ENCODE results near the gene TICAM1. TPM values are rescaled to one million over a fixed set of nuclear protein-coding genes. Genes with fewer than 3 reads are reported as not detected.

The TICAM1 gene
- total and polyA plus RNA-seq, 4 donors, result 2.1 to 8.6 (median 5.5) TPM

DNA sequence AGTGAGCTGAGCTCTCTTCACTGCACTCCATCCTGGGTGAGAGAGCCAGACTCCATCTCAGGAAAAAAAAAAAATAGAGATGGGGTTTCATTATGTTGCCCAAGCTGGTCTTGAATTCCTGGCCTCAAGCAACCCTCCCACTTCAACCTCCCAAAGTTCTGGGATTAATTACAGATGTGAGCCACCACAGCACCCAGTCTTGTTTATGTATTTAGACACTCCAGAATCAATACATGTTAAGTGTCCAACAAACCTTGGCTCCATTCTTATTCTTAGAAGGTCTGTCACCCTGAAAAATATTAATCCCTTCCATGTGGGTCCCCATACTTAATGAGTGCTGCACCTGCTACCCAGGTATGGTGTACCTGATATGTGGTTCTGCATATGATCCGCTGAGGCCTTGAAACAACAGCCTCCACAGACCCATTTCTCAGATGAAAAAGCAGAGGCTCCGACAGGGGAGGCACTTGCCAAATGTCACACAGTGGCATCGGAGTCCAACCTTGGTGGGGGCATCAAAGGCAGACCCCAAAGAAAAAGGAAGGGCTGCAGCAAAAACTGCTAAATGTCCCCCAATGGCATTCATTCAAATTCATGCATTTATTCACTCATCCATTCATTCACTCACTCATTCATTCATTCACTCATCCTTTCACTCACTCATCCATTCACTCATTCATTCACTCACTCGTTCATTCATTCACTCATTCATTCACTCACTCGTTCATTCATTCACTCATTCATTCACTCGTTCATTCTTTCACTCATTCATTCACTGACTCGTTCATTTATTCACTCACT lies 16.7 kb downstream of the TICAM1 start:
- TF ChIP-seq EGR1 (IDR thresholded peaks at IDR 0.05; ENCODE audit: low read depth in 2 of 2) (no peak), NR2F2 (IDR thresholded peaks at IDR 0.05) (no peak), FOXA1 (IDR thresholded peaks at IDR 0.05) (no peak), HNF4A (conservative IDR thresholded peaks at IDR 0.05) (no peak), YY1 (IDR thresholded peaks at IDR 0.05) (no peak)
- TF ChIP-seq, protein P1, sequence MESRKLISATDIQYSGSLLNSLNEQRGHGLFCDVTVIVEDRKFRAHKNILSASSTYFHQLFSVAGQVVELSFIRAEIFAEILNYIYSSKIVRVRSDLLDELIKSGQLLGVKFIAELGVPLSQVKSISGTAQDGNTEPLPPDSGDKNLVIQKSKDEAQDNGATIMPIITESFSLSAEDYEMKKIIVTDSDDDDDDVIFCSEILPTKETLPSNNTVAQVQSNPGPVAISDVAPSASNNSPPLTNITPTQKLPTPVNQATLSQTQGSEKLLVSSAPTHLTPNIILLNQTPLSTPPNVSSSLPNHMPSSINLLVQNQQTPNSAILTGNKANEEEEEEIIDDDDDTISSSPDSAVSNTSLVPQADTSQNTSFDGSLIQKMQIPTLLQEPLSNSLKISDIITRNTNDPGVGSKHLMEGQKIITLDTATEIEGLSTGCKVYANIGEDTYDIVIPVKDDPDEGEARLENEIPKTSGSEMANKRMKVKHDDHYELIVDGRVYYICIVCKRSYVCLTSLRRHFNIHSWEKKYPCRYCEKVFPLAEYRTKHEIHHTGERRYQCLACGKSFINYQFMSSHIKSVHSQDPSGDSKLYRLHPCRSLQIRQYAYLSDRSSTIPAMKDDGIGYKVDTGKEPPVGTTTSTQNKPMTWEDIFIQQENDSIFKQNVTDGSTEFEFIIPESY (IDR thresholded peaks at IDR 0.05), result no peak
- TF ChIP-seq, protein P2, sequence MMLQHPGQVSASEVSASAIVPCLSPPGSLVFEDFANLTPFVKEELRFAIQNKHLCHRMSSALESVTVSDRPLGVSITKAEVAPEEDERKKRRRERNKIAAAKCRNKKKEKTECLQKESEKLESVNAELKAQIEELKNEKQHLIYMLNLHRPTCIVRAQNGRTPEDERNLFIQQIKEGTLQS (IDR thresholded peaks at IDR 0.05), result no peak
- Histone ChIP-seq H3K9me3 (ENCODE audit: control insufficient read depth in 4 of 4, low read length in 3 of 4) (no peaks in the 10 kb centered on the region), H3K27ac (ENCODE audit: low read depth in 1 of 2, low read length in 2 of 2) (peak overlapping the region in 1 of 2 donors; percentile 41), H3K4me1 (ENCODE audit: control insufficient read depth in 4 of 4, insufficient read depth in 4 of 4, low read length in 3 of 4) (peaks cover 0 to 20% (median 8%) of the 10 kb centered on the region in 4 donors), H3K27me3 (ENCODE audit: control insufficient read depth in 4 of 4, insufficient read depth in 4 of 4, low read length in 3 of 4) (no peaks in the 10 kb centered on the region), H3K9ac (ENCODE audit: low read depth in 1 of 2, low read length in 2 of 2) (no peak overlapping the region), H3K4me3 (ENCODE audit: low read depth in 1 of 3, low read length in 3 of 3) (no peak overlapping the region), H3K36me3 (ENCODE audit: control insufficient read depth in 4 of 4, insufficient read depth in 3 of 4, low read depth in 1 of 4, low read length in 3 of 4) (peaks cover 3 to 17% (median 4%) of the 10 kb centered on the region in 4 donors)
- DNase-seq (ENCODE audit: low spot score), result no peak
- WGBS, result 70% methylated on average over 7 of the region's 7 CpGs

DNA sequence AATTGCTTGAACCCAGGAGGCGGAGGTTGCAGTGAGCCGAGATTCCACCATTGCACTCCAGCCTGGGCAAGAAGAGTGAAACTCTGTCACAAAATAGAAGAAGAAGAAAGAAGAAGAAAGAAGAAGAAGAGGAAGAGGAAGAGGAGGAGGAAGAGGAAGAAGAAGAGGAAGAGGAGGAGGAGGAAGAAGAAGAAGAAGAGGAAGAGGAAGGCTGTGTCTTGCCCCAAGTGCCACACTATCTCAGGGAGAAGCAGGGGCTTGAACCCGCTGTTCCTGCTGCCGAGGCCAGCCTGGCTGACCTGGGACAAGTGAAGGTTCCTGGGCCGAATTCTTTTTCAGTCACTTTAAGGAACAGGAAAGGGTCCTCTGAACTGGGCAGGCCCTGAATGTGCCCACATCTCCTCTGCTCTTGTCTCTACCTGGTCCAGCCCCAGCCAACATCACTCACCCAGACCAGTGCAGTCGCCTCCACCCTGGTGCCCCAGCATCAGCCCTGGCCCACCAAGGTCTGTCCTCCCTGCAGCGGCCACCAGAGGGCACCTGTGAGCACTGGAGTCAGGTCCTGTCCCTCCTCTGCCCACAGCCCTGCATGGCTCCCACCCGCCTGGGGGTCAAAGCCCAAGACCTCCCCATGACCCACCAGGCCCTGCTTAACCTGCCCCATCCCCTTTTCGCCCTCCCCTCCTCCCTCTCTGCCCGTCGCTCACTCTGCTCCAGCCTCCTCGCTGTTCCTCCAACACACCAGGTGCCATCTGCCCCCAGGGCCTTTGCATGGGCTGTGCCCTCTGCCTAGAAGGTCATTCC lies 20.0 kb downstream of the TICAM1 start:
- Histone ChIP-seq H3K4me1 (ENCODE audit: control insufficient read depth in 4 of 4, insufficient read depth in 4 of 4, low read length in 3 of 4) (peaks cover 0 to 16% (median 8%) of the 10 kb centered on the region in 4 donors), H3K27ac (ENCODE audit: low read depth in 1 of 2, low read length in 2 of 2) (no peak overlapping the region), H3K9ac (ENCODE audit: low read depth in 1 of 2, low read length in 2 of 2) (no peak overlapping the region), H3K36me3 (ENCODE audit: control insufficient read depth in 4 of 4, insufficient read depth in 3 of 4, low read depth in 1 of 4, low read length in 3 of 4) (peaks cover 0 to under 1% (median 0%) of the 10 kb centered on the region in 4 donors), H3K27me3 (ENCODE audit: control insufficient read depth in 4 of 4, insufficient read depth in 4 of 4, low read length in 3 of 4) (no peaks in the 10 kb centered on the region), H3K9me3 (ENCODE audit: control insufficient read depth in 4 of 4, low read length in 3 of 4) (no peaks in the 10 kb centered on the region), H3K4me3 (ENCODE audit: low read depth in 1 of 3, low read length in 3 of 3) (no peak overlapping the region)
- peak; percentile 92 for DNase-seq (ENCODE audit: low spot score)
- TF ChIP-seq SP1 (IDR thresholded peaks at IDR 0.05) (no peak), RAD21 (IDR thresholded peaks at IDR 0.05) (peak; percentile 68 to 83), JUND (IDR thresholded peaks at IDR 0.05) (no peak)
- TF ChIP-seq, protein P3, sequence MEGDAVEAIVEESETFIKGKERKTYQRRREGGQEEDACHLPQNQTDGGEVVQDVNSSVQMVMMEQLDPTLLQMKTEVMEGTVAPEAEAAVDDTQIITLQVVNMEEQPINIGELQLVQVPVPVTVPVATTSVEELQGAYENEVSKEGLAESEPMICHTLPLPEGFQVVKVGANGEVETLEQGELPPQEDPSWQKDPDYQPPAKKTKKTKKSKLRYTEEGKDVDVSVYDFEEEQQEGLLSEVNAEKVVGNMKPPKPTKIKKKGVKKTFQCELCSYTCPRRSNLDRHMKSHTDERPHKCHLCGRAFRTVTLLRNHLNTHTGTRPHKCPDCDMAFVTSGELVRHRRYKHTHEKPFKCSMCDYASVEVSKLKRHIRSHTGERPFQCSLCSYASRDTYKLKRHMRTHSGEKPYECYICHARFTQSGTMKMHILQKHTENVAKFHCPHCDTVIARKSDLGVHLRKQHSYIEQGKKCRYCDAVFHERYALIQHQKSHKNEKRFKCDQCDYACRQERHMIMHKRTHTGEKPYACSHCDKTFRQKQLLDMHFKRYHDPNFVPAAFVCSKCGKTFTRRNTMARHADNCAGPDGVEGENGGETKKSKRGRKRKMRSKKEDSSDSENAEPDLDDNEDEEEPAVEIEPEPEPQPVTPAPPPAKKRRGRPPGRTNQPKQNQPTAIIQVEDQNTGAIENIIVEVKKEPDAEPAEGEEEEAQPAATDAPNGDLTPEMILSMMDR (IDR thresholded peaks at IDR 0.05; ENCODE audit: low read depth, low read length, missing input control), result peak; percentile 76
- WGBS, result 65% methylated on average over 12 of the region's 12 CpGs

DNA sequence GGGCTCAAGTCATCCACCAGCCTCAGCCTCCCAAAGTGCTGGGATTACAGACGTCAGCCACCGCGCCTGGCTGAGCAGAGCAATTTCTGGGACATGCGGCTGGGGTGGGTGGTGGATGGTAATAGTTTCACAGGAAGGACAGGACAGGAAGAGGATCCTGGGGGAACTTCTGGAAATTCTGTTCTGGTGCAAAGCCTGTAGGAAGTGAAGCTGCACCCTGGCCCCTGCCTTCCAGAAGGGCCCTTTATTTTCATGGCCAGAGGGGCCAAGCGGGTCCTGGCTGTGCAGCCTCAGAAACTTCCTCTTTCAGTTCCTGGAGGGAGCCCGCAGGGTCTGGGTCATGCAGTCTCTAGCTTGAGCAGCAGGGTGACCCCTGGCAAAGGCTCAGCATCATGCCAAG lies 24.3 kb downstream of the TICAM1 start:
- Histone ChIP-seq H3K27ac (ENCODE audit: low read depth in 1 of 2, low read length in 2 of 2) (no peak overlapping the region), H3K4me1 (ENCODE audit: control insufficient read depth in 4 of 4, insufficient read depth in 4 of 4, low read length in 3 of 4) (peaks cover 0 to 8% (median 2%) of the 10 kb centered on the region in 4 donors), H3K27me3 (ENCODE audit: control insufficient read depth in 4 of 4, insufficient read depth in 4 of 4, low read length in 3 of 4) (no peaks in the 10 kb centered on the region), H3K36me3 (ENCODE audit: control insufficient read depth in 4 of 4, insufficient read depth in 3 of 4, low read depth in 1 of 4, low read length in 3 of 4) (no peaks in the 10 kb centered on the region), H3K4me3 (ENCODE audit: low read depth in 1 of 3, low read length in 3 of 3) (no peak overlapping the region), H3K9me3 (ENCODE audit: control insufficient read depth in 4 of 4, low read length in 3 of 4) (no peaks in the 10 kb centered on the region), H3K9ac (ENCODE audit: low read depth in 1 of 2, low read length in 2 of 2) (no peak overlapping the region)
- 75% methylated on average over 6 of the region's 6 CpGs for WGBS
- DNase-seq (ENCODE audit: low spot score), result no peak
- TF ChIP-seq, protein P1 (IDR thresholded peaks at IDR 0.05), result no peak
- TF ChIP-seq FOXA2 (IDR thresholded peaks at IDR 0.05) (no peak), HNF4G (IDR thresholded peaks at IDR 0.05) (no peak), HNF4A (conservative IDR thresholded peaks at IDR 0.05) (no peak)
- TF ChIP-seq, protein P3 (IDR thresholded peaks at IDR 0.05; ENCODE audit: low read depth, low read length, missing input control), result no peak

Measured in liver (tissue), 9 donors.